HG02623 (cell line): Measurements from ENCODE around the gene LIMS1.
A peak's percentile ranks its signal among the peaks of the same experiment; 100 is the strongest.
"Not testable (repeated sequence)": the region's sequence is repeated elsewhere in the genome, so short reads cannot be mapped to it uniquely, and the experiment has no call there.

Experiments used
- ATAC-seq: cut with Tn5 transposase; IDR thresholded peaks from one replicate; pipeline ENCODE4 v1.9.1; 2021; ENCODE audit warnings: moderate library complexity; ENCODE audit not compliant: unreplicated experiment

Gene LIMS1

DNA sequence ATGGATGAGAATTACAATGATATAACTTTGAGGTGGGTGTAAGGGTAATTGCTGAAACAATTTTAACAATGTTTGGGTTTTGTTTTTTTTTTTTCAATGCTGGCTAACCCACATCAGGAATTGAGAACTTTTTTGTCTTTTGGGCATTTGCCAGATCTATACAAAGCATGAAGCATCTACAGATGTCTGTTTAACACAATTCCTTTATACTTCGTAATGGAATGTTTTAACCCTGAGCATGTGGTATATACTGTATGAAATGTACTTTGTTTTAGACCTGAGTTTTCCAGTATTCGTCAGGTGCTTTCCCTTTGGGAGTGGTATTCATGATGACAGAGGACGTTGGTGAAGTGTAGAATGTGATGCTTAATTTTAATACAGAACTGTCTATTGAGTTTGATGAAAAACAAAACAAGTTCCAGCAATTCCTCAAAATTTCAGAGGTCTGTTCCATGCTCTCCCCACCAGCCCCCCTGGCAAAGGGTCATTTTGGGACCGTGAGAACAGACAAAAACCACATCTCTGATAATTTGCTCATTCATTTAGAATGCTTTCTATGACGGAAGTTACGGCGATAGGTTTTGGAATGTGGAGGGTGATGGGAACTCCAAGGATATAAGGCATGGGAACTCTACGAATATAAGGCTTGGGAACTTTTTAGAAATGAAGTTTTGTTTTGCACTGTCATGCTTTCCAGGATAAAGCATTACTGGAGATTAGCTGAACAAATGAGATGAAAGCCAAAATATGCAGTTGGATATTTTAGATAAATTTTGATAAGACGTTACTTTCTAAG lies 14.1 kb downstream of the LIMS1 start:
- no peak for ATAC-seq

DNA sequence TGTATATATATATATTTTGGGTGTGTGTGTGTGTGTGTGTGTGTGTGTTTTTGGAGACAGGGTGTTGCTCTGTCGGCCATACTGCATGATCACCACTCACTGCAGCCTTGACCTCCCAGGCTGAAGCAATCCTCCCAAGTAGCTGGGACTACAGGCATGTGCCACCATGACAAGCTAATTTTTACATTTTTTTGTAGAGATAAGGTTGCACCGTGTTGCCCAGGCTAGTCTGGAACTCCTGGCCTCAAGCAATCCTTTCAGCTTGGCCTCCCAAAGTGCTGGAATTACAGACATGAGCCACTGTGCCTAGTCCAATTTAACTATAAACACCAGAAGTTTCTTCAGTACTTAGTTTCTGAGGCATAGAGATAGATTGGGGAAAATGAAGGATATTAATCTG lies 18.3 kb downstream of the LIMS1 start:
- ATAC-seq, result no peak

DNA sequence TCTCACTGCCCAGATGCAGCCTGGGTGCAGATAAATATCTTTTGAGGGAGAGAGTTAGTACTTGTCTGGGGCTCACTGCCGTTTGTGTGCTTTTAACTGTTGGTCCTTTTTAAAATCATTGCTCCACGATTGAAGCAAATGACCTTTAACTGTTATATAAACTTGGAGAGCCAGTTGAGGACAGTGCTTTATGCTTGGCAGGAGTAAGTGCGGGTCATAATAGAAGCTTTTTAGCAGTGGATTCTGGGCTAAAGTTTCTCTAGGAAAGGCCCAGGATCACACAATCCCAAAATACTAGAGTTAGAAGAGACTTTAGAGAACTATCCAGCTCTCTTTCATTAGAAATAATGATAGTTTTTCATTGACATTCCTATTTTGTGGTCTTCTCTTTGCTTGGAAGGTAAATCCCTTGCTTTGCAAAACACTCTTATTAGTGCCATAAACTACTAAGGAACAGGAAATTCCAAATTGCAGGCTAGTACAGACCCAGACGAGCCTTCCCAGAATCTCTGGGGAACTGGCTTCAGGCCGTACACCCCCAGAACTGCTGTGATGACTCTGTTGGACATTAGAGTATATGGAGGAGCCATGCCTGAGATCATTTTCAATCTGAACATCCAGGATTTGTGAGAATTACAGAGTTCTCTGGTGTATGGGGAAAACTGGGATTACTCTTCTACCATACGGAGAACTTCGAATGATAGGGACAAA lies 19.1 kb downstream of the LIMS1 start:
- no peak for ATAC-seq

DNA sequence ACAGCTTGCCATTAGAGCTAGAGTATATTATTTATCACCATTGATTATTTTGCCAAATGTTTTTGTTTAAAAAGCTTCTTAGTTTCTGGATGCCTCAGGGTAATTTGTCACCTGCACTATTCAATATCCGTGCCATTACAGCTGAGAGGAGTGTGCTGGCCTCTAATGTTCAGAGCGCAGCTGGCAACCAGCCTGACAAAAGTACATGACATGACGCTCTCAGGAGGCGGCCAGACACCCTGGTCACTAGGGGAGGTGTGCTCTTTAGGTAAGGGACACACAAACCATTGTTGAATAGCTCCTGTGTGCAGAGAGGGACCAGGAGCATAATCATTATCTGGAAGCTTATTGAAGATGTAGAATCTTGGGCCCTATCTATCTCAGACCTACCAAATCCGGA lies 20.3 kb downstream of the LIMS1 start:
- no peak for ATAC-seq

DNA sequence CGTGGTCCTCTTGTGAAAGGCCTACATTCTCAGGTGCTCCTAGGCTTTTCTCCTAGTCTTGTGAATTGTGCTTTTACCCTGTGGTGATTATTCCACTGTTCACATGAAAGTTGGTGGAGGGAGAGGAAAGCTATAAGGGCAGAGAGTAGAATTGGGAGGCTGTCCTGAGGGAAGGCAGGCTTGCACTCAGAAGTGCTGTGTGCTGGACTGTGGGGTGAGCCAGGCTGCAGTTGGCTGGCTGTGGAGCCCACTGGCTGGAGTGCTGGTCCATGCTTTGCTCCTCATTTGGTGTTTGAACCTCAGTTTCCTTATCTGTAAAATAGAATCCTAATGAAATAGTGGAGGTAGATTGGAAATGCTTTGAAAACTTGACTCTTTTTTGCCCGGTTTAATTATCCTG lies 21.3 kb downstream of the LIMS1 start:
- no peak for ATAC-seq

DNA sequence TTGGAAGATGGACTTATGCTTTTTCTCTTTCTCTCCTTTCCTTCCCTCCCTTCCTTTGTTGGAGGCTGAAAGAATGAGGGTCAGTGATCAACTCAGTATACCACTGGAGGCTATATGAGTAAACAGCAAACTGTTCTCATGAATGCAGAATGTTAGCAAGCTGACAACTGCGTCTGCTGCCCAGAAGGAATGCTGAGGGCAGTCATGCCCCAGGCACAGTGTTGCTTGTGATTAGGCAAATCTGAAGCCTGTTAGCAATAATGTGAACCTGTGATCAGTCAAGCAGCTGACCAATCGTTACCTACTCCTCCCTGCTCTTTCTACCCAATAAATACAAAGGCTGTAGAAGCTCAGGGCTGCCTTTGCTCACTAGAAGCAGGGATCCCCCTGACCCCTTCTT lies 22.3 kb downstream of the LIMS1 start:
- ATAC-seq, result not testable (repeated sequence)

DNA sequence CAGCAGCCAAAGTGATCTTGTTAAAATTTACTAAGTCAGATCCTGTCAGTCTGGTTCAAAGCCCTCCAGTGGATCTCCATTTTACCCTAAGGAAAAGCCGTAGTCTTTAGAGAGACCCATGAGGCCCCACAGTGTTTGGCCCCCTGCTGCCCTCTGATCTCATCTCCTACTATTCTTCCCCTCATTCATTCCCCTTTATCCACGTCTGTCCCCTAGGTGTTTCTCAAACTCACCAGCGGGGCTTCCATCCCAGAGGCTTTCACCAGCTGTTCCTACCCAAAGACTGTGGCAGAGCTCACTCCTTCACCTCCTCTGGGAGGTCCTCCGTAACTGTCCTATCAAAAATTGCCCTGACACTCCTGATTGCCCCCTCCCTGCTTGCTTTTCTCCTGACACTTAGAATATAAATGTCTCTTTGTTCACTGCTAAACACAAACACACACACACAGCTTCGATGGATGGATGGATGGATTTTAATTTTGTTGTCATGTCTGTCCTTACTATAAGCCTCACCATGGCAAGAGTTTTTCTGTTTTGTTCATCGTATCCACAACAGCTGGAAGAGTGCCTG lies 26.1 kb downstream of the LIMS1 start:
- ATAC-seq, result no peak

DNA sequence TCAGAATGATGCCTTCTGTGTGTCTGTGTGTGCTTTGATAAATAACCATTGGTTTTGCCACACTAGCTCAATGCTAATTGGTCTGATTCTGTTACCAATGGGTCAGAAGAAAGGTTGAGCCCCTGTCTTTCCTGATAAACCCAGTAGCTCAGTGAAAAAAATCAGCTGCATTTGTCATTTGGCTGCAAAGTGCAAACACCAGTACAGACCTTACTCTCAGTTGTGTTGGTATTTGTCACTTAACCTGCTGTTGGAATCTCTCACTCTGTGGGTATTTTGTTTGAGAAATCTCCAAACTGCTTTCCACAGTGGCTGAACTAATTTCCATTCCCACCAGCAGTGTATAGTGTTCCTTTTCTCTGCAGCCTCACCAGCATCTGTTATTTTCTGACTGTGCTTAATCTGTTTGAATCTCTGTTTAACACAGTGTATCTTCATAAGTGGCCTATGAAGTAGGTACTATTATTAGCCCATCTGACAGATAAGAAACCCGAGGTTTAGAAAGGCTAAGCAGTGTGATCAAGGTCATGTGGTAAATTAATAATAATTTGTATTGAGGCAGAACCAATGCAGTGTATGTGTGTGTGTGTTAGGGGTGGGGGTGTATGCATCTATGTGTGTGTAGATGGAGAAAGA lies 26.7 kb downstream of the LIMS1 start:
- ATAC-seq, result no peak

DNA sequence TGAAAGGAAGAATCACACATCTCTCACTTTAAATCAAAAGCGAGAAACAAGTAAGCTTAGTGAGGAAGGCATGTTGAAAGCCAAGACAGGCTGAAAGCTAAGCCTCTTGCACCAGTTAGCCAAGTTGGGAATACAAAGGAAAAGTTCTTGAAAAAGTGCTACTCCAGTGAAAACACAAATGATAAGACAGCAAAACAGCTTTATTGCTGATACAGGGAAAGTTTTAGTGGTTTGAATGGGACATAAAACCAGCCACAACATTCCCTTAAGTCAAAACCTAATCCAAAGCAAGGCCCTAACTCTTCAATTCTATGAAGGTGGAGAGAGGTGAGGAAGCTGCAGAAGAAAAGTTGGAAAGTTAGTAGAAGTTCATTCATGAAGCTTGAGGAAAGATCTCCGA lies 28.0 kb downstream of the LIMS1 start:
- no peak for ATAC-seq

DNA sequence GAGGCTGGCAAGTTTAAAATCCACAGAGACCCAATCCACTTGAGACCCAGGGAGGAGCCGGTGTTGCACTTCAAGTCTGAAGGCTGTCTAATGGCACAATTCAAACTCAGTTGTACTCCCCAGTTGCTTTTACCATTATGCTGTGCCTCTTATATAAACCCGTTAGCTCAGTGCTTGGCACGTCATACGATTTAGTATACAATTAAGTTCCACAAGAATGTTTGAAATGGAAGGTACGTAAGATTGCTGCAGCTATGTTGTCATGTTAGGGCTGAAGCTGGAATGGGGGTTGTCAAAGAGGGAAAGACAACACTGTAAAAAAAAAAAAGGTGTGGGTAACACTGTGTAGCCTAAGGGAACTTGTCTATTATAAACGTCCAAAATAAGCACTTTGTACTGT lies 30.2 kb downstream of the LIMS1 start:
- ATAC-seq, result no peak

DNA sequence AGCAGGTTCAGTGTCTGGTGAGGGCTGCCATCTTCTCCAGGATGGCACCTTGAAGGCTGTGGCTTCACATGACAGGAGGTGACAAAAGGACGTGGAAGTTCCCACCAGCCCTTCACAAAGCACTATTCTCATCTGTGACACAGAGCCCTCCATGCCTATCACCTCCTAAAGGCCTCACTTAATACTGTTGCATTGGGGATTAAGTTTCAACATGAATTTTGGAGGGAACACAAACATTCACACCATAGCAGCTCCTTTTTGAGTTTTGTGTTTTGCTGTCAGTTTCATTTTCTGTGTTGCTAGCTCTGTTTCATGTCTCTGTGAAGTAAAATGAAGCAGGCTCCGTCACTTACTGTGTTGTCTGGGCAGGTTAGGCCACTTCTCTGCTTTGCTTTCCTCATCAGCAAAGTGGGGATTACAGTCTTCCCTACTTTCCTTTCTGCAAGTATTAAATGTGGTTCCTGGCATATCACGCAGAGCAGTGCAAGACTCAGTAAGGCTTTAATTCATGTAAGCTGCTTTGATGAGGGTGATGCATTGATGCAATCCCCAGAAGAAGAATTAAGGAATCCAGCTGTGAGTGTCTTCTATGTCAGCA lies 31.6 kb downstream of the LIMS1 start:
- ATAC-seq, result peak; percentile 49

DNA sequence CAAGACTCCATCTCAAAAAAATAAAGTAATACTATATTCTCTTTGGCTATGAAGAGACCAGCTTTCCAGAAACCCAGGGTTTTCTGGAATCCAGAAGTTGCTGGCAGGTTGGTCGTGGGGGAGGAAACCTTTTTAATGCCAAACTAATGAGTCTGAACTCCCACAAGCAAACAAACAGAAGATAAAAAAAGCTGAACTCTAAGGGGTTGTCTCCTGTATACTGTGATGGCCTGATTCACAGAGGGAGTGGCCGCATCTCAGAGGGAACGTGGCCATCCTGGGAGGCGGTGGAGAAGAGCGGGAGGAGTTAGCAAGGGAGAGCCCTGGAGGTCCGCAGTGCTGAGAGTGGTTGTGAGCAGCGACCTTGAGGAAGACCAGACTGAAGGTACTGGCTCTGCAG lies 36.1 kb downstream of the LIMS1 start:
- no peak for ATAC-seq

DNA sequence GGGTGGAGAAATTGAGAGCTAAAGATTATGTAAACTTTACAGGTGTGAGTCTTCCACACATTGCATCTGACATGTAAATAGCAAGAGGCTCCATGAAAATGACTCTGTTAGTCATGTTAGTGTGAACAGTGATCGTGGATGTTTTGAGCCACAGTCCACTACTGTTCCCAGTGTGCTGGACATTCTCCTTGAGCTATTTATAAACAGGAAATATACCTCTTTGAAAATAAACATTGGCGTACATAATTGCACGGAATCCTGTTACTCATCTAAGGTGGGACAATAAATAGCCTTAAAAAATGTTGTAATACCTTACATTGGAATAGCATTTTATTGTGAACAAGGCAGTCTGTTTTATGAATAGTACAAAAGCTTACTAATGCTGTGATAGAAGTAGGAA lies 37.0 kb downstream of the LIMS1 start:
- no peak for ATAC-seq

DNA sequence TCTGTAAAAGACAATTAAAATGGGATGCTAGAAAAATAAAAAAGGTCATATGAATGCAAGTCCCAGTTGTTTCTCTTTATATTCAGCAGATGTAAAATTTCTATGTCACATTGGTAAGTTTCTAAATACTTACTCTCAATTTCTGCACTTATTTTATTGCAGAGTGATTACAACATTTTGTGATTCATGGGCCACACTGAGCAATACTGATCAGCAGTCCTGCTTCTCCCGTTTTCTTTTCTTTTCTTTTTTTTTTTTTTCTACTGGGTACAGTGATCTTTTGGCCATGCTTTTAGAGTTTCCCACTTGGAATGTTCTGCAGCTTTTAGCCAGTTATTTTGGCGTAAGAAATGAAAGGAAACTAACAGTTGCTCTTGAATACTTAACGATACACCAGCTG lies 38.8 kb downstream of the LIMS1 start:
- no peak for ATAC-seq

DNA sequence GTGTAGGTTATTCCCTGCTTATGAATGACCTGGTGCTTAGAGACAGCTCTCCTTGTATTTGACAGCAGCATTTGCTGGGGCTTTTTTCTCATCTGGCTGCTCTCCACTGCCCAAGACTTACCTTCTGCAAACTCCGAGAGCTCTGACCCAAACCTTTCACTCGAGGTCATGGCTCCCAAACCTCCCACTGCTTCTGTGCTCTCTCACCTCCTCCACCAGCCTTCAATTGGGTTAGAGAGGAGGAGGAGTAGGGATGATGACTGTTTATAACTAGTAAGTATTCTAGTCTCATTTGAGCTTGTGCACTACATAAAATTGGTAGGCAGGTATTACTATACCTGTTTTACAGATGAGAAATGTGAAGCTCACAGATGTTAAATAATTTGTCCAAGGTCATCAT lies 40.1 kb downstream of the LIMS1 start:
- ATAC-seq, result no peak

DNA sequence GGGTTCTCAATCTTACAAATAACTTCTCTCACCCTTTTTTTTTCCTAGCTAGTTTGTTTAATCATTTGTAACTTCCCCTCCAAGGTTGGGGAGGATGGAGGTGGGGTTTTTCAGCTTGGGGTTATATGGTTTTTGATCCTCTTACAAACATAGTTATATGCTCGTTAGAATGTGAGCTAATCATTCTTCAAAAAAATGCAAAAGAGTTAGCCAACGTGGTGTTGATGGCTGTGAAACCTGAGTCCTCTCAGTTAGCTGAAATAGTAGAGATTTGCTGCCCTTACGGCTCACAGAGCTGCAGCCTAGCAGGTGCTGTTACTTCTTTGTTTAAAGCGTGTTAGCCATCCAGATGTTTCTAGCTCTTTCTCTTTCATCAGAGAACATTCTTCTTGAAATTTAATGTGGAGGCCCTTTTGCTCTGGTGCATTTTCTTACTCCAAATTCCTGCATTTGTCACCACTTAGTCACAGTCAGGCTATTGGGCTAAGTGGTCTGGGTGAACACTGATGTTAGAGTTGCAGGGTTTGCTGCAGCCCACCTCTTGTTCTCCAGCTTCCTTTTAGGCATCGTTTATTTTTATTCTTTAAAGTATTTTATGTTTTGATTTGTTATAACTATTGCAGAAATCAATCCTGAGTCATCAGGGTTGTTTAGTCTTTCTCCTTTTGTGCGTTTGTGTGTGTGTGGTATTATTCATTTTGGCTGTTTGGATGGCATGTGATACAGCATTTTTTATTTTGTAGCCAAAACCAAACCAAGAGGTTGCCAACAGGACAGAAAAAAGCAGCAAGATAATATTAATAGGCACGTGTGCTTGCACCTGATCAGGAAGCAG lies 41.1 kb downstream of the LIMS1 start:
- ATAC-seq, result peak; percentile 92

DNA sequence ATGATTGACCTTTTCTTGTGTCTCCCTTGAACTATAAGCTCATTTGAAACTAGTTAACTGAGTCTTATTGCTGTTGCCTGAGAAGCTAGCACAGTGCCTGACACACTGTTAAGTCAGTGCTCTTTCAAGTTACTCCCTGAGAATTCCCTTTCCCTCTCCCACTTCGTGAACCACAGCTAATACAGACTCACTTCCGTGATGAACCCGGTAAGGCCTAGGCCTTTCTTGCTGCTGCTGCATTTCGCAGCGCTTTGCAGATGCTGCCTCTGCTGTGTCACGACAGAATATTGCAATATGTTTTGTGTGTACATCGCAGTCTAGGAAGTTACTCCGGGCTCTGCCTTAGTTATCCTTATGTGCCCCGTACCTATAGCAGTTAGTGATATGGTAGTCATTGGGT lies 42.8 kb downstream of the LIMS1 start:
- no peak for ATAC-seq

DNA sequence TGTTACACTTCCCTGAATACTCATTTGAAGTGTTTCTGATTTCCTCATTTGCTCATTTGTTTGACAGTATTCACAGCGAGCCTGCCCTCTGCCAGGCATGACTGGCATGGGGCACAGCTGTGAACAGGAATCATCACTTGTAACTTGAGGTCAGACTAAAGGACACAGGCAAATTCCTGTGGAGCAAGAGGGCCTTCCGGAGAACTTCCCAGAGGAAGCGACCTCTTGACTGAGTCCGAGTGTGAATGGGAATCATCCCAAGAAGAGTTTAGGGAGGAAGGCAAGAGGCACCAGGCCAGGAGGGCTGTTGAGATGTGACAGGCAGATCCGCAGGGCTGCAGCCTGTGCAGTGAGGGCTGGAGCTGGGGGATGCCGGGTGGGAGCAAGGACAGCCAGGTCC lies 45.4 kb downstream of the LIMS1 start:
- no peak for ATAC-seq

DNA sequence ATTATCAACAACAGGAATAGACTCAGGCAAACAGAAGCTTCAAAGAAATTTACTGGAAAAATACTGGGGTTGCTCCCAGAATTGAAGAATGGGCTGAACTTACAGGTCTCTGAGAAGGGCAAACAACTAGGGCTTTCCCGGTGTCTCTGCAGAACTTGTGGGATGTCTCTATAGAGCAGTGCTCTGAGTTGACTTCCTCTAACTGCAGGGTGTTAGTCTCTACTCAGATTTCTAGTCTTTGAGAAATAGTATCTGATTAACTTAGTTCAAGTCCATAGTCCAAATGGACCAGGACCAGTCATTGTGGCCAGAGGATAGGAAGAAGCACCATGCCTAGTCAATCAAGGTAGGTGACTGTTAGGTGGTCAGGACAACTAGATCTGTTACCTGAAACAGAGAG lies 45.8 kb downstream of the LIMS1 start:
- ATAC-seq, result no peak

DNA sequence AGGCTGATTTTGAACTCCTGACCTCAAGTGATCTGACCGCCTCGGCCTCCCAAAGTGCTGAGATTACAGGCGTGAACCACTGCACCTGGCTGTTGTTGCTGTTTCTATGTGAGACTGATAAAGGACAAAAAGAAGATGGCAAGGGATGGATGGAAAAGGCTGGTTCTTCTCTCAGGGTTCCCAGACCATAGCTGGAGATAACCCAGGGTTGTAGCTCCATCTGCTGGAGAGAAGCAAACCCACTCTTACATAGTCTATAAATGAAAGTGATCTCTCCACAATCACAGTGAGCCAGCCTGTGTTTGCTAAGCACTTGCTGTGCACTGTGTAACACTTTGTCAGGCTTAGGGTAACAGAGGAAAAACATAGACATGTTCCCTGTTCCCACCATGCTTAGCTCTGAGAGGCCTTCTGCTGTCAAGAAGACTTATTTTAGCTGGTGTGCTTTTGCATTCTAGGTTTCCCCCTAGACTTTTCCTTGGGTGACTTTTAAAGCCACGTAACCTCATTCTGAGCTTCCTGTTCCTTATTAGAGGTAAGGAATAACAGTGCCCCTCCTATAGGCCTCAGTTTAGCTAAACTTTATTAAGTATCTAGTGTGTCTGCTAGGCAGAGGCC lies 49.7 kb downstream of the LIMS1 start:
- ATAC-seq, result peak; percentile 71
